GM12892 (cell line): ENCODE data around the gene ITGA8.
"Not testable (repeated sequence)": the region's sequence is repeated elsewhere in the genome, so short reads cannot be mapped to it uniquely, and the experiment has no call there.

Source experiments
- DNase-seq: peaks from one replicate; pipeline ENCODE4 v3.0.0; 2011; ENCODE audit not compliant: insufficient read length
- FAIRE-seq: peaks from 2 replicates; lab custom pipeline; 2011; peaks lifted over from hg19 to GRCh38; lab: Jason Lieb, UNC
- POLR2A ChIP-seq: IDR thresholded peaks from 2 replicates; pipeline ENCODE4 v1.6.1; 2011; ENCODE audit warnings: low read depth, low read length, control low read depth
- POLR2AphosphoS5 ChIP-seq: IDR thresholded peaks from 2 replicates; pipeline ENCODE4 v1.6.1; 2011; ENCODE audit warnings: low read depth, low read length, control low read depth
- TAF1 ChIP-seq: IDR thresholded peaks from 2 replicates; pipeline ENCODE4 v1.6.1; 2011; ENCODE audit warnings: low read depth, mild to moderate bottlenecking, control low read depth, low read length, borderline replicate concordance

ITGA8 gene

GRCh38 chr10:15672469-15672868, 47.3 kb downstream of the ITGA8 start:
- FAIRE-seq (no peak), DNase-seq (no peak)
- TF ChIP-seq TAF1, result no peak
- no peak for TF ChIP-seq POLR2A
- no peak for TF ChIP-seq POLR2AphosphoS5

- TF ChIP-seq POLR2A (no peak), POLR2AphosphoS5 (no peak), TAF1 (no peak)
- FAIRE-seq (no peak), DNase-seq (no peak)
These were observed 48.8 kb downstream of the ITGA8 start for GRCh38 chr10:15670880-15671279.

- FAIRE-seq (no peak), DNase-seq (no peak)
- no peak for TF ChIP-seq POLR2AphosphoS5
- no peak for TF ChIP-seq POLR2A
- no peak for TF ChIP-seq TAF1
These were observed 58.1 kb downstream of the ITGA8 start for GRCh38 chr10:15661574-15661973.

- FAIRE-seq, result no peak
- DNase-seq, result no peak
- TF ChIP-seq TAF1 (no peak), POLR2AphosphoS5 (no peak), POLR2A (no peak)
These were observed 58.7 kb downstream of the ITGA8 start for GRCh38 chr10:15660990-15661389.

- TF ChIP-seq POLR2A (no peak), TAF1 (no peak), POLR2AphosphoS5 (no peak)
- DNase-seq (no peak), FAIRE-seq (no peak)
These were observed 61.5 kb downstream of the ITGA8 start for GRCh38 chr10:15658069-15658702.

GRCh38 chr10:15652757-15653156, 67.0 kb downstream of the ITGA8 start:
- FAIRE-seq, result no peak

GRCh38 chr10:15652117-15652516, 67.6 kb downstream of the ITGA8 start:
- FAIRE-seq, result no peak
- DNase-seq, result no peak
- TF ChIP-seq POLR2AphosphoS5 (no peak), TAF1 (no peak), POLR2A (no peak)

More at GRCh38 chr10:15652757-15653156, 67.0 kb downstream of the ITGA8 start:
- no peak for TF ChIP-seq POLR2AphosphoS5
- no peak for TF ChIP-seq POLR2A
- no peak for TF ChIP-seq TAF1
- no peak for DNase-seq

GRCh38 chr10:15651175-15651574, 68.5 kb downstream of the ITGA8 start:
- FAIRE-seq (no peak), DNase-seq (no peak)
- TF ChIP-seq POLR2A (no peak), POLR2AphosphoS5 (no peak), TAF1 (no peak)

- DNase-seq (no peak), FAIRE-seq (no peak)
- TF ChIP-seq POLR2AphosphoS5, result no peak
- TF ChIP-seq POLR2A, result no peak
- no peak for TF ChIP-seq TAF1
These were observed 77.6 kb downstream of the ITGA8 start for GRCh38 chr10:15642095-15642494.

- TF ChIP-seq POLR2A, result no peak
- TF ChIP-seq POLR2AphosphoS5, result no peak
- no peak for TF ChIP-seq TAF1
- DNase-seq, result no peak
- FAIRE-seq, result no peak
These were observed 79.1 kb downstream of the ITGA8 start for GRCh38 chr10:15640536-15641085.

- FAIRE-seq (no peak), DNase-seq (no peak)
- no peak for TF ChIP-seq POLR2AphosphoS5
- no peak for TF ChIP-seq POLR2A
- no peak for TF ChIP-seq TAF1
These were observed 83.3 kb downstream of the ITGA8 start for GRCh38 chr10:15636446-15636845.

GRCh38 chr10:15632456-15633091, 87.1 kb downstream of the ITGA8 start:
- no peak for FAIRE-seq
- TF ChIP-seq POLR2A (no peak), TAF1 (no peak), POLR2AphosphoS5 (no peak)
- no peak for DNase-seq

- not testable (repeated sequence) for FAIRE-seq, DNase-seq
These were observed 88.5 kb downstream of the ITGA8 start for GRCh38 chr10:15631205-15631604.
